ENCODE results near the gene LDAH.

- no peak for TF ChIP-seq CTCF (IDR thresholded peaks at IDR 0.05)
- no peak for TF ChIP-seq POLR2A (IDR thresholded peaks at IDR 0.05)
Observed at GRCh38 chr2:20671736-20672080, 151.2 kb downstream of the LDAH start.
